B cell (primary cell): ENCODE results near the gene CEMIP2. TPM values are rescaled to one million over a fixed set of nuclear protein-coding genes. Genes with fewer than 3 reads are reported as not detected.

Source experiments
- ATAC-seq: fragments of 200-7000 bp; cut with Tn5 transposase; one replicate; pipeline ENCODE4 v1.10.0; 2021; ENCODE audit warnings: low read depth, mild to moderate bottlenecking, moderate number of reproducible peaks, moderate library complexity
- CTCF ChIA-PET: fragments of 350-600 bp; sonication (Branson Sonifier 250); formaldehyde crosslinking; loops from one replicate; lab custom pipeline; 2021; ENCODE audit warnings: antibody characterized with exemption, inconsistent platforms; lab: Charles Lee
- POLR2A ChIA-PET: fragments of 350-600 bp; sonication (Branson Sonifier 250); formaldehyde crosslinking; loops from one replicate; lab custom pipeline; 2021; ENCODE audit warnings: antibody characterized with exemption; lab: Charles Lee
- DNase-seq: peaks from one replicate; pipeline ENCODE4 v3.0.0; 2013
- H2AFZ ChIP-seq: 2 replicates; pipeline ENCODE4 v1.6.1; 2012; ENCODE audit warnings: mild to moderate bottlenecking, low read depth, low read length; ENCODE audit not compliant: insufficient read depth, poor library complexity, severe bottlenecking
- H3K27ac ChIP-seq, 2 donors: 1 replicate in 1 of 2; 2 replicates in 1 of 2; pipeline ENCODE4 v1.5.1; 2012 to 2013; ENCODE audit warnings: low read length in 2 of 2, mild to moderate bottlenecking in 2 of 2, moderate library complexity in 1 of 2
- H3K27me3 ChIP-seq, 4 experiments: fragments of 200-600 bp in 1 of 4; sonication (generic) in 1 of 4; replicated peaks in 1 of 4; 1 replicate in 2 of 4; 2 replicates in 2 of 4; pipeline versions ENCODE4 v1.6.1 to v1.7.0; 2013 to 2016; ENCODE audit warnings: low read length in 3 of 4, mild to moderate bottlenecking in 2 of 4, mixed read lengths in 1 of 4, moderate library complexity in 1 of 4; ENCODE audit not compliant: insufficient read depth in 4 of 4, control insufficient read depth in 3 of 4; ENCODE audit errors: control extremely low read depth in 1 of 4
- H3K36me3 ChIP-seq, 2 experiments: replicated peaks in 1 of 2; 1 replicate in 1 of 2; 2 replicates in 1 of 2; pipeline versions ENCODE4 v1.6.1 to v1.7.1; 2013; ENCODE audit warnings: low read length in 1 of 2; ENCODE audit not compliant: insufficient read depth in 2 of 2, control insufficient read depth in 1 of 2; ENCODE audit errors: control extremely low read depth in 1 of 2, extremely low read depth in 1 of 2
- H3K4me1 ChIP-seq, 2 donors: fragments of 200-600 bp in 1 of 2; sonication (generic) in 1 of 2; 1 replicate in 1 of 2; 2 replicates in 1 of 2; pipeline versions ENCODE4 v1.5.1 to v1.6.1; 2013 to 2017; ENCODE audit warnings: low read length in 2 of 2; ENCODE audit not compliant: control insufficient read depth in 2 of 2, insufficient read depth in 2 of 2
- H3K4me2 ChIP-seq: replicated peaks from 2 replicates; pipeline ENCODE3; 2012; ENCODE audit warnings: mild to moderate bottlenecking, low read depth, low read length; ENCODE audit not compliant: poor library complexity, severe bottlenecking
- H3K4me3 ChIP-seq, 5 experiments: fragments of 200-600 bp in 1 of 5; sonication (generic) in 1 of 5; 1 replicate in 3 of 5; 2 replicates in 2 of 5; pipeline versions ENCODE4 v1.5.1 to v1.7.0; 2011 to 2016; ENCODE audit warnings: low read length in 4 of 5, mild to moderate bottlenecking in 4 of 5, low read depth in 2 of 5, control low read depth in 1 of 5, moderate library complexity in 1 of 5; ENCODE audit not compliant: insufficient read depth in 1 of 5; ENCODE audit errors: control extremely low read depth in 1 of 5, extremely low read depth in 1 of 5
- H3K79me2 ChIP-seq: fragments of 200-600 bp; sonication (generic); one replicate; pipeline ENCODE4 v1.6.0; 2016; ENCODE audit warnings: low read length; ENCODE audit not compliant: control insufficient read depth, insufficient read depth
- H3K9ac ChIP-seq: fragments of 200-600 bp; sonication (generic); 2 replicates; pipeline ENCODE4 v1.6.1; 2017; ENCODE audit warnings: mild to moderate bottlenecking, low read length, moderate library complexity
- H3K9me3 ChIP-seq, 3 donors: one replicate each; pipeline versions ENCODE4 v1.6.1 to v1.7.1; 2013; ENCODE audit warnings: low read length in 2 of 3; ENCODE audit not compliant: control insufficient read depth in 2 of 3, insufficient read depth in 1 of 3; ENCODE audit errors: control extremely low read depth in 1 of 3
- H4K20me1 ChIP-seq: 2 replicates; pipeline ENCODE4 v1.6.0; 2012; ENCODE audit warnings: mild to moderate bottlenecking, low read length; ENCODE audit not compliant: insufficient read depth, control insufficient read depth, poor library complexity, severe bottlenecking
- H3K27ac Mint-ChIP-seq: one replicate; pipeline ENCODE4 v1.8.0; 2021; ENCODE audit warnings: mixed read lengths
- H3K27me3 Mint-ChIP-seq: one replicate; pipeline ENCODE4 v1.8.0; 2021; ENCODE audit warnings: mixed read lengths
- H3K4me1 Mint-ChIP-seq: one replicate; pipeline ENCODE4 v1.8.0; 2021; ENCODE audit warnings: mixed read lengths
- H3K4me3 Mint-ChIP-seq: one replicate; pipeline ENCODE4 v1.8.0; 2021; ENCODE audit warnings: mixed read lengths
- H3K9me3 Mint-ChIP-seq: one replicate; pipeline ENCODE4 v1.8.0; 2022; ENCODE audit warnings: mixed read lengths; ENCODE audit not compliant: insufficient read depth
- CTCF ChIP-seq: fragments of 200-600 bp; IDR thresholded peaks from one replicate; pipeline ENCODE4 v1.8.0; 2022; ENCODE audit warnings: antibody characterized with exemption, mild to moderate bottlenecking
- EZH2 ChIP-seq: IDR thresholded peaks from 2 replicates; pipeline ENCODE4 v1.6.1; 2012; ENCODE audit warnings: borderline replicate concordance, low read depth, mild to moderate bottlenecking, moderate library complexity, low read length; ENCODE audit not compliant: insufficient read depth, poor library complexity, severe bottlenecking
- WGBS: methylation state at CpG from one replicate; pipeline ENCODE4 v1.1.5; 2013; ENCODE audit warnings: missing lambda C conversion rate; ENCODE audit not compliant: insufficient coverage; 5-methylcytosine and 5-hydroxymethylcytosine counted together
- intact Hi-C: fragments of 100-400 bp; cut with micrococcal nuclease; formaldehyde crosslinking; loops from one replicate; pipeline ENCODE4 v1.10.0; 2022
- polyA plus RNA-seq: library from polyadenylated mRNA; depleted of rRNA; stranded (reverse); fragments of >200 nt; gene quantifications from 2 replicates; pipeline ENCODE4 v1.2.3, GENCODE V29; 2012
- total RNA-seq, 2 donors: library from RNA; stranded (reverse); fragments of 120-200 nt in 1 of 2; gene quantifications; 1 replicate in 1 of 2; 2 replicates in 1 of 2; pipeline versions ENCODE4 v1.2.3 to v1.2.4, GENCODE V29; 2013 to 2022

The CEMIP2 gene
- total and polyA plus RNA-seq, 2 donors (not counting 1 experiment from before 2014, with no cell fraction given), result 35.4 to 90.6 TPM

GRCh38 chr9:71721855-71722254, 46.5 kb downstream of the CEMIP2 start:
- DNase-seq (no peak), ATAC-seq (no peak)
- H3K27ac ChIP-seq, result no peak overlapping the region
- H3K9ac ChIP-seq, result no peak overlapping the region
- Mint-ChIP-seq H3K4me1 (no peaks in the 10 kb centered on the region), H3K27me3 (no peaks in the 10 kb centered on the region), H3K4me3 (no peak overlapping the region), H3K27ac (no peak overlapping the region), H3K9me3 (no peaks in the 10 kb centered on the region)
- no peak overlapping the region for H2AFZ ChIP-seq
- H4K20me1 ChIP-seq, result no peaks in the 10 kb centered on the region
- peaks cover 12 to 74% of the 10 kb centered on the region in 2 experiments for H3K36me3 ChIP-seq
- H3K79me2 ChIP-seq, result no peaks in the 10 kb centered on the region
- H3K4me3 ChIP-seq, result no peak overlapping the region
- no peak overlapping the region for H3K4me2 ChIP-seq
- CTCF ChIA-PET, result interaction anchor here (0.9 kb wide), 1 partner anchor 8 kb away, joined by 3 read pairs; no protein-coding TSS in a partner anchor
- intact Hi-C loops, result no loop called here
- no peaks in the 10 kb centered on the region for H3K9me3 ChIP-seq
- no peaks in the 10 kb centered on the region for H3K4me1 ChIP-seq
- POLR2A ChIA-PET, result interaction anchor here (0.7 kb wide), 1 partner anchor 182 kb away, joined by 3 read pairs; no protein-coding TSS in a partner anchor
- no peaks in the 10 kb centered on the region for H3K27me3 ChIP-seq
- TF ChIP-seq CTCF (no peak), EZH2 (no peak)

- no peaks in the 10 kb centered on the region for H3K27me3 Mint-ChIP-seq
- Histone ChIP-seq H3K79me2 (no peaks in the 10 kb centered on the region), H4K20me1 (no peaks in the 10 kb centered on the region), H2AFZ (no peak overlapping the region), H3K4me3 (no peak overlapping the region), H3K4me2 (no peak overlapping the region), H3K36me3 (peaks cover 7 to 70% of the 10 kb centered on the region in 2 experiments), H3K27me3 (no peaks in the 10 kb centered on the region), H3K4me1 (no peaks in the 10 kb centered on the region), H3K9ac (no peak overlapping the region), H3K9me3 (no peaks in the 10 kb centered on the region), H3K27ac (no peak overlapping the region)
- DNase-seq (no peak), ATAC-seq (no peak)
- intact Hi-C loops, result loop anchor here (5.0 kb wide), 1 partner anchor 48 kb away; the partner anchor contains the start of gene CEMIP2
- no peak overlapping the region for H3K27ac Mint-ChIP-seq
- POLR2A ChIA-PET, result no interaction called here
- CTCF ChIA-PET, result interaction anchor here (0.6 to 2.0 kb wide), 4 partner anchors 17 to 1295 kb away, joined by 3 to 11 read pairs (median 3); no protein-coding TSS in a partner anchor
- no peak for TF ChIP-seq CTCF
- no peak for TF ChIP-seq EZH2
- H3K4me1 Mint-ChIP-seq, result no peaks in the 10 kb centered on the region
- no peak overlapping the region for H3K4me3 Mint-ChIP-seq
- H3K9me3 Mint-ChIP-seq, result no peaks in the 10 kb centered on the region
- 33% methylated on average over 1 of the region's 5 CpGs for WGBS
Observed at GRCh38 chr9:71719562-71719961, 48.8 kb downstream of the CEMIP2 start.
